ENCODE measurements around the gene LAMC3.

The LAMC3 gene

DNA sequence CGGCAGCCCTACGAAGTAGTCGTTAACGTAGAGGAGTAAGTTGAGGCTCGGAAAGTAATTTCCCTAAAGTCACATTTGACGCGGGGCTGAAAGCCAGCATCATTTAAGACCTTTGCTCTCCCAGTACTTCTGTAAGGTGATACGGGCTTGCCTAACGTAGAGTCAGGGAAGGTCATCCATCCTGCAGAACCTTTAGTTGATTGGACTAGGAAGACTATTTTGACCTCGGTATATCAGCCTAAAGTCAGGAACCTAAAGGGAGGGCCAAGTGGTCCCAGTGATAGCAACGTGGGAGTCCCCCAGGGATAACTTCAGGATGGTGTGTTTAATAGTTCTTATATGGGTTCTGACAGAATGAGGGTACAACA is 117.1 kb downstream of the LAMC3 start:
- no peak for DNase-seq

DNA sequence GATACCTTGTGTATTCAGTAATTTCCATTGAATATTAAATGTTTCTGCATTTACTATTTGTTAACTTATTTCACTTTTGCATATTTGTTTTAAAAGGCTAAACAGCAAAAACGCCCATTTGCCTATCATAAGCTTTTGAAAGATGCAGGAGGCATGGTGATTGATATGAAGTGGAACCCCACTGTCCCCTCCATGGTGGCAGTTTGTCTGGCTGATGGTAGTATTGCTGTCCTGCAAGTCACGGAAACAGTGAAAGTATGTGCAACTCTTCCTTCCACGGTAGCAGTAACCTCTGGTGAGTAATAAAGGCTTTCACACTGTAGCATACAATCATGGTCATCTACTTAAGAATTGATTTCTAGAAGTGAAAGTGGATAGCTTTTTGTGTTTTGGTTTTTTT is 120.2 kb downstream of the LAMC3 start:
- DNase-seq: no peak

DNA sequence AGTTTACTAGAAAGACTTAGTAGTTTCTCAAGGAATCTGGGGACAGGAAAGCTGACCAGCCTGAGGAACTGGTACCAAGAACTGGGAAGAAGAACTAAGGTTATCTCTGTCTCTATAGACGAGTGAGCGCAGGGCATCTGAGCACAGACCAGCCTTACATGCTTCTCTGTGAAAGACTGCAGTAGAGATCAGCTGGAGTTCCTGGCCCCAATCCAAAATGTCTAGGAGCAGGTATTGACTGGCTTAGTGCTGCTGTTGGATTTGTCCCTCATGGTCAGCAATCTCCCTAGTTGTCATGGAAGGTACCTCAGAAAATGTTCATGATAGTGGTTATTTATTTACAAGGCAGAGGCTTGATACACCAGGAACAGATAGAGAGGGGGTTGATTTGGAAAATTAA is 129.7 kb downstream of the LAMC3 start:
- no peak for DNase-seq

DNA sequence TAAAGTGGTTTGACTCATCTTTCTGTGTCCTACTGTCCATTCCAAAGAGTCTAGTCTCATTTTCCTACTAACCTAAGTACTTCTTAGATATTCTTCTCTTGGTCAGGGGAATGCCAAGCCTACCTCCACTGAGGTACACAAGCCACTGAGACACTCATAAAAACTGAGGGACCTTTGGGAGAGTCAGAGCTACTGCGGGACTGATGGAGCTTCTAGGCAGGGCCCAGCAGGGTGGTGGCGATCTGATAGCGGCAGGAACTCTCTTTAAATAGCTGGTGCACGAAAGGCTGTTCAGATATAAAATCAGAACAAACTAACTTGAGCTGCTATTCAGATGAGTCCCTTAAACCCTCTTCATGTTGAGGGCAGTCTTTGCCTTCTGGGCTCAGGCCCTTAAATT is 131.1 kb downstream of the LAMC3 start:
- no peak for DNase-seq

DNA sequence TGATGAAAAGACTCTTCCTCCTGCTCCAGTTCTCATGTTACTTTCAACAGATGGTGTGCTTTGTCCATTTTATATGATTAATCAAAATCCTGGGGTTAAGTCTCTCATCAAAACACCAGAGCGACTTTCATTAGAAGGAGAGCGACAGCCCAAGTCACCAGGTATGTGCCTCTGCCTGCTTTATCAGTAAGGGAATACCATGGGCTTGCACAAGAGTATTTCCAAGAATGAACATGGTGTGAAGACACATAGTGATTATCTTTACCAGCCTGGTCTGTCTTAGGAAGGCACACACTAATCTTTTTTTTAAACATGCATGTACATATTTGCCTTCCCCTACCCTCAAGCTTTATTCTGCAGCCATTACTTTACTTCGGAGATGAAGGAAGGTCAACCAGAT is 131.6 kb downstream of the LAMC3 start:
- no peak for DNase-seq

DNA sequence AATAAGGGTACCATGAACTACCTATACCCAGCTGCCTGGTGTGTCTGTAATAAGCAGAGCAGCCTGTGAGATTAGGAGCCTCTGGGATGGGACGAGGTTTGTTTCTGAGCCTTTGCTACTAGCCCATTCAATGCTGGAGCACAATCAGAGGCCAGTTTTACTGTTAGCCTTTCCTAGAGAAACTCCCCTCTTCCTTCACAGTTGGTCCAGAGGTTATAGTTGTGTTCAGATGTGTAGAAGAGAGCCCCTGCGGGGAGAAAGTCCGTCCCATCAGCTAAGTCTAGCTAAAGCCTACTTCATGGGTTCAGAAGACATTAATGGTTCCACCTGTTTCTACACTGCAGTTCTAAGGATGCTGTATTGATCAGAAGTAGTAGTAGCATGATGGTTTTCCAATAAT is 133.2 kb downstream of the LAMC3 start:
- no peak for DNase-seq

All from NCI-H1436 (cell line).